ENCODE data around the gene DNAJC15.

The DNAJC15 gene

DNA sequence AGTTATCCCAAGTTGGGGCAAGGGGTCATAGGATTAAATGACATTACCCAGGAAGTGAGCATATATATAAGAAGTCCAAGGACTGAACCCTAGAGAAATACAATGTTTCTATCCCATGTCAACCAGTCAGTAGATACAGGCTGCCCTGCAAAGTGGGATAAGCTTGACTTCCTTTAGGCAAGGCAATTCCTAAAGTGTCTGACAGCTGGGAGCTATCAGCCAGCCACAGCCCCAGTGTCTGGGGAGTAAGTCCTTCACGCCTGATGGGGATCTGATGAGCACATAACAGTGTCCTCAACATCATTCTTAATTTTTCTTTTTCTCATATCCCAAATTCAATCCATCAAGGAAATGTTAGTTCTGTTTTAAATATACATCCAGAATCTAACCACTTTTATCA lies 54.1 kb downstream of the DNAJC15 start:
- DNase-seq = no peak
- no peak for TF ChIP-seq CTCF (IDR thresholded peaks at IDR 0.05; ENCODE audit: low read depth, low read length)

GRCh38 chr13:43077906-43078305 lies 54.5 kb downstream of the DNAJC15 start:
- no peak for TF ChIP-seq CTCF (IDR thresholded peaks at IDR 0.05; ENCODE audit: low read depth, low read length)
- Histone ChIP-seq H3K4me1 (no peaks in the 10 kb centered on the region), H3K4me3 (ENCODE audit: low read depth, low read length) (no peak overlapping the region), H3K27me3 (no peaks in the 10 kb centered on the region), H3K9me3 (no peaks in the 10 kb centered on the region), H3K36me3 (no peaks in the 10 kb centered on the region)
- DNase-seq = no peak

More for the DNA sequence above, 54.1 kb downstream of the DNAJC15 start:
- Histone ChIP-seq H3K36me3 (no peaks in the 10 kb centered on the region), H3K4me1 (no peaks in the 10 kb centered on the region), H3K4me3 (ENCODE audit: low read depth, low read length) (no peak overlapping the region), H3K27me3 (no peaks in the 10 kb centered on the region), H3K9me3 (no peaks in the 10 kb centered on the region)

DNA sequence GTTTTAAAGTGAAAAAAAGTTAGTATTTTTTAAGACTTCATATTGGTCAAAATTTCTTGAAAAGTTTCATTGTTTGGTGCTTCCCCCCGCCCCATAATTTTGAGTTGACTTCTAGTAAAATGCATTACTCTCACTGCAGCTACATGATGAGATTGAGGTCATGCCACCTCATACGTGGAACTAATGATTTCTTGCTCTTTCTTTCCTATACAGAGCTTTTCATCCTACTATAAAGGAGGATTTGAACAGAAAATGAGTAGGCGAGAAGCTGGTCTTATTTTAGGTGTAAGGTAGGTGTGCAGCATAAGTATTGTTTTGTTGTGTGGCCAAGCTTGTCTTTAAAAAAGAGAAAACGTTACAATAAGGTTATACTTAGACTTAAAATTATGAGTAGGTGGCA lies 55.0 kb downstream of the DNAJC15 start:
- TF ChIP-seq CTCF (IDR thresholded peaks at IDR 0.05; ENCODE audit: low read depth, low read length) = no peak
- H3K36me3 ChIP-seq = no peaks in the 10 kb centered on the region
- DNase-seq = no peak
- H3K9me3 ChIP-seq = no peaks in the 10 kb centered on the region
- H3K4me3 ChIP-seq (ENCODE audit: low read depth, low read length) = no peak overlapping the region
- H3K27me3 ChIP-seq = no peaks in the 10 kb centered on the region
- no peaks in the 10 kb centered on the region for H3K4me1 ChIP-seq

- H3K9me3 ChIP-seq = no peaks in the 10 kb centered on the region
Measured at GRCh38 chr13:43079392-43079931, 56.1 kb downstream of the DNAJC15 start.

DNA sequence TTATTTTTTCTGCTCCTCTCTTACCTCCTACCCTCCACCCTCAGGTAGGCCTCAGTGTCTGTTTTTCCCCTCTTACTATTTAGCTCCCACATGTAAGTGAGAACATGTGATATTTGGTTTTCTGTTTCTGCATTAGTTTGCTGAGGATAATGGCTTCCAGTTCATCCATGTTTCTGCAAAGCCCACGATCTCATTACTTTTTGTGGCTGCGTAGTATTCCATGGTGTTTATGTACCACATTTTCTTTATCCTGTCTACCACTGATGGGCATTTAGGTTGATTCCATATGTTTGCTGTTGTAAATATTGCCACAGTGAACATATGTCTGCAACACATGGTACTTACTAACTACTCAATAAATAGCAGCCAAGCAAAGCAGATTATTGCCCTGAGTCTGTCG lies 56.8 kb downstream of the DNAJC15 start:
- Histone ChIP-seq H3K27me3 (no peaks in the 10 kb centered on the region), H3K36me3 (no peaks in the 10 kb centered on the region), H3K4me1 (no peaks in the 10 kb centered on the region), H3K9me3 (no peaks in the 10 kb centered on the region), H3K4me3 (ENCODE audit: low read depth, low read length) (no peak overlapping the region)
- TF ChIP-seq CTCF (IDR thresholded peaks at IDR 0.05; ENCODE audit: low read depth, low read length) = no peak
- DNase-seq = no peak

More at GRCh38 chr13:43079392-43079931, 56.1 kb downstream of the DNAJC15 start:
- no peaks in the 10 kb centered on the region for H3K36me3 ChIP-seq
- no peak for TF ChIP-seq CTCF (IDR thresholded peaks at IDR 0.05; ENCODE audit: low read depth, low read length)
- no peak for DNase-seq
- no peaks in the 10 kb centered on the region for H3K27me3 ChIP-seq
- H3K4me1 ChIP-seq = no peaks in the 10 kb centered on the region
- H3K4me3 ChIP-seq (ENCODE audit: low read depth, low read length) = no peak overlapping the region

DNA sequence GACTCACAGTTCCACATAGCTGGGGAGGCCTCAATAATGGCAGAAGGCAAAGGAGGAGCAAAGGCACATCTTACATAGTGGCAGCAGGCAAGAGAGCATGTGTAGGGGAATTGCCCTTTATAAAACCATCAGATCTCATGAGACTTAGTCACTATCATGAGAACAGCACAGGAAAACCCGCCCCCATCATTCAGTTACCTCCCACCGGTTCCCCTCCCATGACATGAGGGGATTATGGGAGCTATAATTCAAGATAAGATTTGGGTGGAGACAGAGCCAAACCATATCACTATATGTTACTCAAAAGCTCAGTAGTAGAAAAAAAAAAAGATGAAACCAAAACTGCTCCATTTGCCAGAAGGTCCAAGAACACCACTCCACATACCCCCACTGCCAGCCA lies 58.5 kb downstream of the DNAJC15 start:
- TF ChIP-seq CTCF (IDR thresholded peaks at IDR 0.05; ENCODE audit: low read depth, low read length) = no peak
- Histone ChIP-seq H3K4me3 (ENCODE audit: low read depth, low read length) (no peak overlapping the region), H3K9me3 (no peaks in the 10 kb centered on the region), H3K36me3 (no peaks in the 10 kb centered on the region), H3K27me3 (no peaks in the 10 kb centered on the region), H3K4me1 (peaks cover 2% of the 10 kb centered on the region; the same call in 1 of the 2 replicates)
- DNase-seq = no peak

Data from BE2C (cell line).